Breast epithelium (tissue), 3 donors: ENCODE data around the gene ISCU.

Experiments
- CTCF ChIP-seq, 3 donors: fragments of 450-650 bp; IDR thresholded peaks; one replicate each; pipeline ENCODE4 v1.5.1; 2016 to 2017; ENCODE audit warnings: antibody characterized with exemption in 3 of 3, mild to moderate bottlenecking in 3 of 3, moderate library complexity in 3 of 3
- POLR2A ChIP-seq: fragments of 450-650 bp; IDR thresholded peaks from one replicate; pipeline ENCODE4 v1.6.1; 2016; ENCODE audit warnings: antibody characterized with exemption, mild to moderate bottlenecking, moderate library complexity
- POLR2AphosphoS5 ChIP-seq, 3 donors: sonication (generic); formaldehyde crosslinking; IDR thresholded peaks; one replicate each; pipeline ENCODE4 v1.6.1; 2017; ENCODE audit warnings: antibody characterized with exemption in 3 of 3

GRCh38 chr12:108566452-108566851, 4.1 kb downstream of the ISCU start:
- TF ChIP-seq CTCF (IDR thresholded peaks at IDR 0.05) (no peak), POLR2AphosphoS5 (IDR thresholded peaks at IDR 0.05) (no peak), POLR2A (no peak)
